ENCODE data around the gene ATAD5.
A peak's percentile ranks its signal among the peaks of the same experiment; 100 is the strongest.

GRCh38 chr17:30906101-30906911, 74.5 kb downstream of the ATAD5 start, which contains the start of gene TEFM:
- TF ChIP-seq CTCF (tag by site-specific recombination; IDR thresholded peaks at IDR 0.05), result peak; percentile 67
- TF ChIP-seq ZNF366 (tag by site-specific recombination; conservative IDR thresholded peaks at IDR 0.05), result 0 out of 2 replicates have a peak, but pooled peaks have one; percentile 16
- TF ChIP-seq SCRT1 (tag by site-specific recombination; IDR thresholded peaks at IDR 0.05; ENCODE audit: borderline replicate concordance), result no peak
- TF ChIP-seq KLF10 (tag by site-specific recombination; IDR thresholded peaks at IDR 0.05), result peak; percentile 71
- TF ChIP-seq ZNF529 (tag by site-specific recombination; IDR thresholded peaks at IDR 0.05; ENCODE audit: insufficient replicate concordance), result peak; percentile 26
- TF ChIP-seq ZNF530 (tag by site-specific recombination; IDR thresholded peaks at IDR 0.05; ENCODE audit: low read depth), result no peak
- TF ChIP-seq ZSCAN5A (tag by site-specific recombination; IDR thresholded peaks at IDR 0.05), result peak; percentile 100
- TF ChIP-seq ZNF785 (tag by site-specific recombination; IDR thresholded peaks at IDR 0.05), result peak; percentile 91
- no peak for TF ChIP-seq ZBTB49 (tag by site-specific recombination; IDR thresholded peaks at IDR 0.05; ENCODE audit: low read depth)
- no peak for TF ChIP-seq ZNF423 (tag by site-specific recombination; IDR thresholded peaks at IDR 0.05)
- TF ChIP-seq TSHZ1 (tag by site-specific recombination; IDR thresholded peaks at IDR 0.05; ENCODE audit: borderline replicate concordance), result peak; percentile 72
- no peak for TF ChIP-seq ZNF302 (tag by site-specific recombination; IDR thresholded peaks at IDR 0.05; ENCODE audit: low read depth)
- no peak for TF ChIP-seq ZNF747 (tag by site-specific recombination; IDR thresholded peaks at IDR 0.05)
